OCI-M2 (cell line): ENCODE results near the gene ARL6IP4.

Experiments
- DNase-seq: peaks from one replicate; lab custom pipeline; 2025; ENCODE audit not compliant: unreplicated experiment; lab: John Stamatoyannopoulos, UW

ARL6IP4 gene

GRCh38 chr12:122958198-122958888 is 22.1 kb upstream of the ARL6IP4 start:
- no peak for DNase-seq

GRCh38 chr12:122959566-122960192 is 20.8 kb upstream of the ARL6IP4 start:
- no peak for DNase-seq

- no peak for DNase-seq
Observed at GRCh38 chr12:122960193-122960569, 20.3 kb upstream of the ARL6IP4 start.

- DNase-seq = no peak
Observed at GRCh38 chr12:122961531-122962329, 18.8 kb upstream of the ARL6IP4 start.

- DNase-seq = no peak
Observed at GRCh38 chr12:122963941-122964265, 16.6 kb upstream of the ARL6IP4 start.

- DNase-seq = no peak
Observed at GRCh38 chr12:122964439-122965257, 15.8 kb upstream of the ARL6IP4 start.

- DNase-seq = no peak
Observed at GRCh38 chr12:122965321-122965751, 15.1 kb upstream of the ARL6IP4 start.

- DNase-seq = no peak
Observed at GRCh38 chr12:122965851-122966742, 14.4 kb upstream of the ARL6IP4 start, which contains the start of gene ABCB9. Gene ABCB9, minus strand, starts transcription at chr12:122966463. Its CDS starts 6,228 bp downstream, at chr12:122960235.

GRCh38 chr12:122966743-122967550 is 13.5 kb upstream of the ARL6IP4 start:
- no peak for DNase-seq

GRCh38 chr12:122968104-122968503 is 12.4 kb upstream of the ARL6IP4 start:
- DNase-seq = no peak

GRCh38 chr12:122969676-122970075 is 10.8 kb upstream of the ARL6IP4 start:
- no peak for DNase-seq

- DNase-seq = peak; percentile 83
Observed at GRCh38 chr12:122974274-122974891, 6.1 kb upstream of the ARL6IP4 start.

- DNase-seq = no peak
Observed at GRCh38 chr12:122974892-122975789, 5.3 kb upstream of the ARL6IP4 start, which contains the start of gene OGFOD2. Gene OGFOD2, plus strand, starts transcription at chr12:122975244. Its CDS starts 8 bp downstream, at chr12:122975252.

GRCh38 chr12:122975790-122976647 is 4.5 kb upstream of the ARL6IP4 start:
- DNase-seq = no peak

- DNase-seq = no peak
Observed at GRCh38 chr12:122976648-122976975, 3.9 kb upstream of the ARL6IP4 start.

GRCh38 chr12:122977153-122977552 is 3.3 kb upstream of the ARL6IP4 start:
- no peak for DNase-seq
